ENCODE measurements around the gene UQCRH. TPM values are rescaled to one million over a fixed set of nuclear protein-coding genes. Genes with fewer than 3 reads are reported as not detected.

Gene UQCRH
- total RNA-seq, 1 experiment from 2014 or later = 508 TPM

GRCh38 chr1:46303872-46304326 lies 401 bp downstream of the UQCRH start:
- Histone ChIP-seq H2BK12ac (ENCODE audit: insufficient read length, low read depth, low read length) (no peak overlapping the region), H2BK5ac (ENCODE audit: insufficient read length, low read length) (no peak overlapping the region), H3K9me3 (ENCODE audit: control insufficient read depth, low read depth, low read length) (no peaks in the 10 kb centered on the region), H4K8ac (replicated peaks; ENCODE audit: insufficient read length, low read depth, low read length) (no peak overlapping the region), H3K4me1 (ENCODE audit: insufficient read depth, low read length) (no peaks in the 10 kb centered on the region), H3K18ac (ENCODE audit: insufficient read length, low read depth, low read length) (peak overlapping the region; percentile 75), H3K4me2 (ENCODE audit: insufficient read depth, insufficient read length, low read length) (peak overlapping the region; percentile 75), H2BK120ac (ENCODE audit: low read depth, low read length, poor library complexity, severe bottlenecking) (no peak overlapping the region), H3K27ac (ENCODE audit: insufficient read length, low read depth, low read length) (peak overlapping the region; percentile 6), H3K23ac (ENCODE audit: insufficient read length, low read depth, low read length) (no peak overlapping the region), H2AFZ (ENCODE audit: low read length) (no peak overlapping the region), H3K79me1 (ENCODE audit: insufficient read depth, low read depth, low read length, poor library complexity, severe bottlenecking) (peaks cover 7% of the 10 kb centered on the region), H3K14ac (ENCODE audit: insufficient read depth, low read length) (0 out of 2 replicates have a peak overlapping the region, but pooled peaks have one; percentile 60), H2BK20ac (ENCODE audit: low read depth, low read length, poor library complexity, severe bottlenecking) (no peak overlapping the region), H3K56ac (ENCODE audit: insufficient read length, low read depth, low read length) (peak overlapping the region; percentile 78), H3K27me3 (ENCODE audit: insufficient read depth, low read length) (no peaks in the 10 kb centered on the region), H3K4ac (ENCODE audit: low read depth, low read length) (no peak overlapping the region), H3T11ph (ENCODE audit: low read length) (no peak overlapping the region), H3K9ac (ENCODE audit: extremely low read depth, insufficient read length, low read length) (peak overlapping the region; percentile 98), H4K20me1 (ENCODE audit: control insufficient read depth, insufficient read depth, insufficient read length) (no peaks in the 10 kb centered on the region), H4K91ac (ENCODE audit: insufficient read length, low read depth, low read length) (no peak overlapping the region), H2AK5ac (ENCODE audit: insufficient read length, low read length) (no peak overlapping the region), H2BK15ac (ENCODE audit: low read depth, low read length) (no peak overlapping the region), H4K5ac (ENCODE audit: insufficient read length, low read depth, low read length) (peak overlapping the region; percentile 1), H3K79me2 (ENCODE audit: insufficient read depth, low read length) (peaks cover 52% of the 10 kb centered on the region; the same call in 1 of the 2 replicates), H3K23me2 (ENCODE audit: insufficient read length, low read depth, low read length, poor library complexity, severe bottlenecking) (peaks cover 13% of the 10 kb centered on the region)
- H3K9me3 Mint-ChIP-seq = peaks cover 0 to 3% of the 10 kb centered on the region in 2 experiments; a peak in 1 of 5 replicates
- no peak for DNase-seq
- peak overlapping the region; percentile 100 for H3K4me3 Mint-ChIP-seq
- peak overlapping the region; percentile 95 to 99 (median 97) for H3K27ac Mint-ChIP-seq
- no CpG with 5 or more reads among the region's 14 CpGs for WGBS (ENCODE audit: extremely low coverage, insufficient read length, low lambda C conversion rate)
- no peak for TF ChIP-seq CTCF (conservative IDR thresholded peaks at IDR 0.05)
- peaks cover 42 to 58% of the 10 kb centered on the region in 2 experiments for H3K4me1 Mint-ChIP-seq
- H3K36me3 Mint-ChIP-seq (ENCODE audit: insufficient read depth in 1 of 3, low read depth in 3 of 3) = peaks cover 28 to 33% (median 30%) of the 10 kb centered on the region in 3 experiments
- no peaks in the 10 kb centered on the region; the same call in 1 of the 2 replicates for H3K27me3 Mint-ChIP-seq (ENCODE audit: low read depth)
